ENCODE results near the gene CPB2.
A peak's percentile ranks its signal among the peaks of the same experiment; 100 is the strongest.

CPB2 gene

GRCh38 chr13:46051968-46052318, 52.9 kb downstream of the CPB2 start:
- H3K4me2 ChIP-seq (ENCODE audit: insufficient read depth, low read length) = peak overlapping the region; percentile 68
- H3K4me1 ChIP-seq (ENCODE audit: insufficient read depth, low read length) = peaks cover 54% of the 10 kb centered on the region
- ATAC-seq (ENCODE audit: insufficient read depth, low read depth) (peak; percentile 12; the same call in 2 of the 3 replicates), DNase-seq (no peak)
- peak overlapping the region; percentile 87 for H3K27ac ChIP-seq (ENCODE audit: low read length)
- TF ChIP-seq, protein P1, sequence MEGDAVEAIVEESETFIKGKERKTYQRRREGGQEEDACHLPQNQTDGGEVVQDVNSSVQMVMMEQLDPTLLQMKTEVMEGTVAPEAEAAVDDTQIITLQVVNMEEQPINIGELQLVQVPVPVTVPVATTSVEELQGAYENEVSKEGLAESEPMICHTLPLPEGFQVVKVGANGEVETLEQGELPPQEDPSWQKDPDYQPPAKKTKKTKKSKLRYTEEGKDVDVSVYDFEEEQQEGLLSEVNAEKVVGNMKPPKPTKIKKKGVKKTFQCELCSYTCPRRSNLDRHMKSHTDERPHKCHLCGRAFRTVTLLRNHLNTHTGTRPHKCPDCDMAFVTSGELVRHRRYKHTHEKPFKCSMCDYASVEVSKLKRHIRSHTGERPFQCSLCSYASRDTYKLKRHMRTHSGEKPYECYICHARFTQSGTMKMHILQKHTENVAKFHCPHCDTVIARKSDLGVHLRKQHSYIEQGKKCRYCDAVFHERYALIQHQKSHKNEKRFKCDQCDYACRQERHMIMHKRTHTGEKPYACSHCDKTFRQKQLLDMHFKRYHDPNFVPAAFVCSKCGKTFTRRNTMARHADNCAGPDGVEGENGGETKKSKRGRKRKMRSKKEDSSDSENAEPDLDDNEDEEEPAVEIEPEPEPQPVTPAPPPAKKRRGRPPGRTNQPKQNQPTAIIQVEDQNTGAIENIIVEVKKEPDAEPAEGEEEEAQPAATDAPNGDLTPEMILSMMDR (IDR thresholded peaks at IDR 0.05; ENCODE audit: borderline replicate concordance, extremely low read depth, low read length, poor library complexity, severe bottlenecking) = no peak
- no peak for TF ChIP-seq EZH2 (IDR thresholded peaks at IDR 0.05; ENCODE audit: borderline replicate concordance, low read depth, low read length, severe bottlenecking)
- H3K36me3 ChIP-seq (ENCODE audit: insufficient read depth, low read length) = no peaks in the 10 kb centered on the region
- peak overlapping the region; percentile 93 for H3K9ac ChIP-seq (ENCODE audit: low read depth, low read length)
- peaks cover 16% of the 10 kb centered on the region; the same call in 1 of the 2 replicates for H4K20me1 ChIP-seq (ENCODE audit: insufficient read depth, low read length)
- H2AFZ ChIP-seq (ENCODE audit: low read depth, low read length) = peak overlapping the region; percentile 85
- H3K9me3 ChIP-seq (ENCODE audit: insufficient read depth, low read length, severe bottlenecking) = no peaks in the 10 kb centered on the region
- H3K27me3 ChIP-seq (ENCODE audit: insufficient read depth, low read length, poor library complexity) = no peaks in the 10 kb centered on the region
- H3K79me2 ChIP-seq (ENCODE audit: insufficient read depth, low read length) = peaks cover 69% of the 10 kb centered on the region
- H3K4me3 ChIP-seq (ENCODE audit: low read depth in 1 of 2, low read length in 2 of 2) = peak overlapping the region; percentile 66 to 96

DNA sequence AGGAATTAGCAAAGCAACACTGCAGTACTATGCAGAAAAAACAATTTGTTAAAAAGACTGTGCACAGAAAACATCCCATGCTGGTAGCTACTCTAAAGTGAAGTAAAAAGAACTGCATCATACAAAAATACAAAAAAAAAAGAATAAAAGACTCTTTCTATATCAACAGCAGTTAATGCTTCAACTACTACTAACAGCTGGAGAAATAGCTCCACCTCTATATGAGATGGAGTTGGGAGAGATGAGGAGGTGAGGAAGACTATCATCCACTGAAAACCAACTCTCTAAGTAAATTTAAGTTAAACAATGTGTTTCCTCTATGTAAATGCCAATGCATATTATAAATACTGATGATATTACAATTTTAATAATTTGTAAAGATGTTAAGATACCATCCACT, 54.1 kb downstream of the CPB2 start:
- Histone ChIP-seq H3K4me2 (ENCODE audit: insufficient read depth, low read length) (peak overlapping the region; percentile 68), H3K9ac (ENCODE audit: low read depth, low read length) (peak overlapping the region; percentile 93), H2AFZ (ENCODE audit: low read depth, low read length) (no peak overlapping the region), H3K79me2 (ENCODE audit: insufficient read depth, low read length) (peaks cover 79% of the 10 kb centered on the region), H3K4me3 (ENCODE audit: low read depth in 1 of 2, low read length in 2 of 2) (peak overlapping the region; percentile 66 to 96; a peak in 2 of 4 replicates), H3K9me3 (ENCODE audit: insufficient read depth, low read length, severe bottlenecking) (no peaks in the 10 kb centered on the region), H4K20me1 (ENCODE audit: insufficient read depth, low read length) (peaks cover 20% of the 10 kb centered on the region; the same call in 1 of the 2 replicates), H3K36me3 (ENCODE audit: insufficient read depth, low read length) (no peaks in the 10 kb centered on the region), H3K27ac (ENCODE audit: low read length) (no peak overlapping the region), H3K4me1 (ENCODE audit: insufficient read depth, low read length) (peaks cover 54% of the 10 kb centered on the region), H3K27me3 (ENCODE audit: insufficient read depth, low read length, poor library complexity) (no peaks in the 10 kb centered on the region)
- no peak for ATAC-seq (ENCODE audit: insufficient read depth, low read depth)
- DNase-seq = no peak
- TF ChIP-seq, protein P1 (IDR thresholded peaks at IDR 0.05; ENCODE audit: borderline replicate concordance, extremely low read depth, low read length, poor library complexity, severe bottlenecking) = no peak
- TF ChIP-seq EZH2 (IDR thresholded peaks at IDR 0.05; ENCODE audit: borderline replicate concordance, low read depth, low read length, severe bottlenecking) = no peak

GRCh38 chr13:46045424-46045823, 59.4 kb downstream of the CPB2 start:
- no peak overlapping the region for H3K27ac ChIP-seq (ENCODE audit: low read length)
- no peaks in the 10 kb centered on the region for H3K9me3 ChIP-seq (ENCODE audit: insufficient read depth, low read length, severe bottlenecking)
- no peak overlapping the region for H2AFZ ChIP-seq (ENCODE audit: low read depth, low read length)
- TF ChIP-seq, protein P1 (IDR thresholded peaks at IDR 0.05; ENCODE audit: borderline replicate concordance, extremely low read depth, low read length, poor library complexity, severe bottlenecking) = no peak
- TF ChIP-seq EZH2 (IDR thresholded peaks at IDR 0.05; ENCODE audit: borderline replicate concordance, low read depth, low read length, severe bottlenecking) = no peak
- no peak for ATAC-seq (ENCODE audit: insufficient read depth, low read depth)
- peaks cover 26% of the 10 kb centered on the region; the same call in 1 of the 2 replicates for H4K20me1 ChIP-seq (ENCODE audit: insufficient read depth, low read length)
- H3K27me3 ChIP-seq (ENCODE audit: insufficient read depth, low read length, poor library complexity) = no peaks in the 10 kb centered on the region
- peaks cover 94% of the 10 kb centered on the region for H3K79me2 ChIP-seq (ENCODE audit: insufficient read depth, low read length)
- DNase-seq = no peak
- H3K4me2 ChIP-seq (ENCODE audit: insufficient read depth, low read length) = no peak overlapping the region
- peaks cover 23% of the 10 kb centered on the region; the same call in 1 of the 2 replicates for H3K4me1 ChIP-seq (ENCODE audit: insufficient read depth, low read length)
- H3K9ac ChIP-seq (ENCODE audit: low read depth, low read length) = no peak overlapping the region
- peaks cover 33% of the 10 kb centered on the region; the same call in 1 of the 2 replicates for H3K36me3 ChIP-seq (ENCODE audit: insufficient read depth, low read length)
- H3K4me3 ChIP-seq (ENCODE audit: low read depth in 1 of 2, low read length in 2 of 2) = no peak overlapping the region

Data from DND-41 (cell line).